MCF 10A (cell line): ENCODE results near the gene HSBP1. TPM values are rescaled to one million over a fixed set of nuclear protein-coding genes. Genes with fewer than 3 reads are reported as not detected.
A peak's percentile ranks its signal among the peaks of the same experiment; 100 is the strongest.

Experiments used
- Bru-seq: library from RNA; stranded (reverse); fragments of 400-500 nt; gene quantifications from one replicate; lab custom pipeline; 2021; lab: Mats Ljungman, UMichigan
- BruChase-seq, 2 experiments: library from RNA; stranded (reverse); fragments of 400-500 nt; gene quantifications; one replicate each; lab custom pipeline; 2021; lab: Mats Ljungman, UMichigan
- BruUV-seq: library from RNA; stranded (reverse); fragments of 400-500 nt; replicated peaks from 2 replicates; lab custom pipeline; 2021; lab: Mats Ljungman, UMichigan
- CTCF ChIA-PET: fragments of 300-600 bp; sonication (Branson Sonifier 250); formaldehyde crosslinking; extraction: SDS; loops from one replicate; lab custom pipeline; 2021; ENCODE audit warnings: antibody characterized with exemption, inconsistent platforms; lab: Yijun Ruan, JAX
- POLR2A ChIA-PET: fragments of 300-600, 350-650 bp; sonication (Branson Sonifier 250); formaldehyde crosslinking; extraction: SDS; loops from one replicate; lab custom pipeline; 2020; ENCODE audit warnings: antibody characterized with exemption, inconsistent platforms; lab: Yijun Ruan, JAX
- DNase-seq: peaks from one replicate; pipeline ENCODE4 v3.0.0-alpha.2; 2018; ENCODE audit not compliant: unreplicated experiment
- H3K27ac Mint-ChIP-seq: one replicate; pipeline ENCODE4 v1.8.0; 2022; ENCODE audit warnings: mild to moderate bottlenecking, low read depth, mixed read lengths; ENCODE audit not compliant: unreplicated experiment
- H3K27me3 Mint-ChIP-seq: one replicate; pipeline ENCODE4 v1.8.0; 2022; ENCODE audit warnings: mixed read lengths; ENCODE audit not compliant: insufficient read depth, unreplicated experiment
- H3K36me3 Mint-ChIP-seq: one replicate; pipeline ENCODE4 v1.8.0; 2022; ENCODE audit warnings: mild to moderate bottlenecking, moderate library complexity, mixed read lengths; ENCODE audit not compliant: insufficient read depth, unreplicated experiment
- H3K4me1 Mint-ChIP-seq: one replicate; pipeline ENCODE4 v1.8.0; 2022; ENCODE audit warnings: mixed read lengths; ENCODE audit not compliant: insufficient read depth, unreplicated experiment
- H3K4me3 Mint-ChIP-seq: one replicate; pipeline ENCODE4 v1.8.0; 2022; ENCODE audit warnings: mild to moderate bottlenecking, moderate library complexity, mixed read lengths; ENCODE audit not compliant: unreplicated experiment
- H3K9me3 Mint-ChIP-seq: one replicate; pipeline ENCODE4 v1.8.0; 2022; ENCODE audit warnings: mixed read lengths; ENCODE audit not compliant: unreplicated experiment
- intact Hi-C: fragments of 100-400 bp; cut with micrococcal nuclease; formaldehyde crosslinking; loops from 2 replicates; pipeline ENCODE4 v1.14.1; 2022
- long read RNA-seq: library from polyadenylated mRNA; stranded (forward); transcript quantifications from one replicate; pipeline ENCODE4 v2.0.0, GENCODE V29; 2022
- total RNA-seq: library from RNA; stranded (reverse); gene quantifications from 2 replicates; pipeline ENCODE4 v1.2.3, GENCODE V29; 2022
- TF ChIP-seq, protein P1 (sequence below): fragments of 200-600 bp; IDR thresholded peaks from one replicate; pipeline ENCODE4 v1.8.0; 2022; ENCODE audit warnings: antibody characterized with exemption, mild to moderate bottlenecking; ENCODE audit not compliant: unreplicated experiment

The HSBP1 gene
- total RNA-seq (101 and 138 TPM in 2 replicates), Bru-seq, nascent RNA (percentile 80 among the genes with signal in this experiment), BruChase-seq, experiment 1, labeled RNA remaining after a 6-hour chase (percentile 95 among the genes with signal in this experiment), BruChase-seq, experiment 2, labeled RNA remaining after a 2-hour chase (percentile 86 among the genes with signal in this experiment)
- long read RNA-seq, full-length matches to known transcripts = 348 of 397 reads
- long read RNA-seq, partial matches to known transcripts = 40 of 397 reads
- long read RNA-seq, other reads (novel, unspliced or antisense) = 9 of 397 reads

DNA sequence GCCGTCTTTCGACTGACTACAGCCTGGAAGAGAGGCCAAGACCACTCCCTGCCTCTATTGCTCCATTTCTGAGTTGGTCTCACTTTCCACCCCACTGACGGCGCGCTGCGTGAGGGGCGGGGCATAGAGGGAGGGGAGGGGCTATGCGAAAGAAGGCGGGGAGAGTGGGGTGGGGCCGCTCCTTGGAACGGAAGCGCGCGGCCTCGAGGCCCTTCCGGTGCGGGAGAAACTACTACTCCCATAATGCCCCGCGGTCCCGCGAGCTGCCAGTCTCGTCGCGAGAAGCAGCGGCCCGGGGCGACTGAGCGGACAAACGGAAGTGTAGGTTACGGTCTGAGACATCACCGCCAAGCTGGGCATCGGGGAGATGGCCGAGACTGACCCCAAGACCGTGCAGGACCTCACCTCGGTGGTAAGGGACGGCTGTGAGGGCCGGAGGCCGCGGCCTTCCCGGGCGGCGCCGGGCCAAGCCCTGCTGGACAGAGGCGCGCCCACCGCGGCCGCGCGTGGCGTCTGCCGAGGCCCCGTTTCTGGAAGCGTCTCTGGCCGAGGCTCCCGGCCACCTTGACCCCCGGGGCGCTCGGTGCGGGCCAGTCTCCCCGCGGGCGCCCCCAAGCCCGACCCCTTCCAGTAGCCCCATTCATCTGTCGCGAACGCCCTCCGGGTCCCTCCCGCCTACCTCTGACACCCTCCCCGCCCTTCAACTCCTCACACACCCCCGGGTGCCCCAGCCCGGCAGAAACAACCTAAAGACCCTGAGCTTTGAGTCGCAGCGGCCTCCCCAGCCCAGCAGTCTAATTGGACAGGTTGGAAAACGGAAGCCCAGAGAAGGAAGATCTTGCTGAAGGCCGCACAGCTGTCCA lies at the start of gene HSBP1:
Gene HSBP1, plus strand, starts transcription at position 269 of the 863 bp plus-strand sequence. Its CDS starts 99 bp downstream, at position 368.
- H3K36me3 Mint-ChIP-seq = peaks cover 41% of the 10 kb centered on the region
- TF ChIP-seq, protein P1, sequence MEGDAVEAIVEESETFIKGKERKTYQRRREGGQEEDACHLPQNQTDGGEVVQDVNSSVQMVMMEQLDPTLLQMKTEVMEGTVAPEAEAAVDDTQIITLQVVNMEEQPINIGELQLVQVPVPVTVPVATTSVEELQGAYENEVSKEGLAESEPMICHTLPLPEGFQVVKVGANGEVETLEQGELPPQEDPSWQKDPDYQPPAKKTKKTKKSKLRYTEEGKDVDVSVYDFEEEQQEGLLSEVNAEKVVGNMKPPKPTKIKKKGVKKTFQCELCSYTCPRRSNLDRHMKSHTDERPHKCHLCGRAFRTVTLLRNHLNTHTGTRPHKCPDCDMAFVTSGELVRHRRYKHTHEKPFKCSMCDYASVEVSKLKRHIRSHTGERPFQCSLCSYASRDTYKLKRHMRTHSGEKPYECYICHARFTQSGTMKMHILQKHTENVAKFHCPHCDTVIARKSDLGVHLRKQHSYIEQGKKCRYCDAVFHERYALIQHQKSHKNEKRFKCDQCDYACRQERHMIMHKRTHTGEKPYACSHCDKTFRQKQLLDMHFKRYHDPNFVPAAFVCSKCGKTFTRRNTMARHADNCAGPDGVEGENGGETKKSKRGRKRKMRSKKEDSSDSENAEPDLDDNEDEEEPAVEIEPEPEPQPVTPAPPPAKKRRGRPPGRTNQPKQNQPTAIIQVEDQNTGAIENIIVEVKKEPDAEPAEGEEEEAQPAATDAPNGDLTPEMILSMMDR = no peak
- H3K4me3 Mint-ChIP-seq = peak within 1 kb of the TSS; percentile 95
- intact Hi-C loops = loop anchor here (5.0 kb wide), 1 partner anchor 121 kb away; no protein-coding TSS in a partner anchor
- POLR2A ChIA-PET = interaction anchor here (0.7 to 1.9 kb wide), 6 partner anchors 9 to 395 kb away, joined by 3 to 5 read pairs (median 4); no protein-coding TSS in a partner anchor
- DNase-seq = peak; percentile 92
- no peaks in the 10 kb centered on the region for H3K9me3 Mint-ChIP-seq
- H3K27ac Mint-ChIP-seq = peak within 1 kb of the TSS; percentile 91
- no peaks in the 10 kb centered on the region for H3K27me3 Mint-ChIP-seq
- CTCF ChIA-PET = interaction anchor here (1.7 kb wide), 1 partner anchor 119 kb away, joined by 5 read pairs; no protein-coding TSS in a partner anchor
- H3K4me1 Mint-ChIP-seq = peaks cover 2% of the 10 kb centered on the region
- BruUV-seq = no TSS peak

DNA sequence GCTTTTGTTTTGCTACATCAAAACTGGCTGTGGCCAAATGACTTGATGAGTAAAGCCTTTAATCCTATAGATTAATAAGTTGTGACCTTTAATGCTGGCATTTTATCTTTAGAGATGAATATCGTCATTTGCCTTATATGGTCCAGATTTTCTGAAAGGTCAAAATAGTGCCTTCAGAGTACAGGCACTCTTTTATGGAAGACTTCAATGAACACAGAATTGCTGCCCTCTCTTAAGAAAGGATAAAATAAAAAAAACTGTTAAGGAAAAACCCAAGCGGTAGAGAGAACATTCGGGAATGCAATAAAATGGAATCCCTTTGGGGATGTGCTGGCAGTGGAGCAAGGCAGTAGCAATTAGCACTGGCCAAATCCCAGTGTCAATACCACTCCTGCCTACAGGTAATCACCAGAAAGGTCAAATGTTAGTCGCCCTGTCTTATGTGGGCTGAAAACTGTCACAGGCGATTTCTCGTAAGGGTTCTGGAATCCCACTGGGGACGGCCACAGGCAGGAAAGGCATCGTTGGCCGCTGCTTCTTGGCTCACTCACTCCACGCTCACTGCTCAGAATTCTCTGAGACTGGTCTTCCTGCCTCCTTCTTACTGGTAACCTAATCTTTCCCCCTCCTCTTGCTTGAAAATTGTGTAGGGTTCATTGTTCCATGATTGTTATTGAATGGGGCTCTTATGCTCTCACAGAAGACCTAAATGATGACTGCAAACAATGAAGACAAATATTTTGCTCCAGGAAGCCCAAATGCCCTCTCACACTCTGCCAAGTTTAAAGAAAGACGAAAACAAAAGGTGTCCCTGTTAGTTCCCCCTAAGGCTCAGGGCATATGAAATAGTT lies 45.4 kb upstream of the HSBP1 start:
- Mint-ChIP-seq H3K36me3 (no peaks in the 10 kb centered on the region), H3K4me3 (no peak overlapping the region), H3K4me1 (no peaks in the 10 kb centered on the region), H3K27ac (no peak overlapping the region), H3K9me3 (no peaks in the 10 kb centered on the region), H3K27me3 (no peaks in the 10 kb centered on the region)
- intact Hi-C loops = no loop called here
- ChIA-PET POLR2A (no interaction called here), CTCF (no interaction called here)
- no peak for DNase-seq
- no TSS peak for BruUV-seq
- TF ChIP-seq, protein P1 = no peak

DNA sequence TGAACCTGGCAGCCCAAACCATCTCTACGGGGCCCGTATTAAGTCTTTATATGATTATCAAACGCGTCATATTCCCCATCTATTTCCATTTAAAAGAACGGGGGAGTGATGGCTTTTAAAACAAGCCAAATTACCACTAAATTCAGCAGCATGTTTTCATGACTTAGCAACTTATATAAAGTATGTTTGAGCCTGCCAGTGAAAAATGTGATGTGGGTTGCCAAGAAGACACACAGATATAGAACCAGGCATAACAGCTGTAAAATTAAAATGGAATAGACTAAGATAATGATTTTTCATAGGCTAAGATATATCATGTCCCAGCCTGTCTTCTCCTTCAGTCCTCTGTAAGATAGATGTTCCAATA lies 44.8 kb upstream of the HSBP1 start:
- Mint-ChIP-seq H3K27ac (no peak overlapping the region), H3K4me1 (no peaks in the 10 kb centered on the region)
- CTCF ChIA-PET = no interaction called here

More for the DNA sequence above, 44.8 kb upstream of the HSBP1 start:
- intact Hi-C loops = no loop called here
- Mint-ChIP-seq H3K4me3 (no peak overlapping the region), H3K27me3 (no peaks in the 10 kb centered on the region), H3K9me3 (no peaks in the 10 kb centered on the region), H3K36me3 (no peaks in the 10 kb centered on the region)
- no peak for DNase-seq
- POLR2A ChIA-PET = no interaction called here
- no TSS peak for BruUV-seq
- TF ChIP-seq, protein P1 = no peak
